Lower leg skin (tissue), 4 donors: Measurements from ENCODE around the gene PUS10. TPM values are rescaled to one million over a fixed set of nuclear protein-coding genes. Genes with fewer than 3 reads are reported as not detected.

Source experiments
- DNase-seq, 2 donors: peaks; one replicate each; pipeline ENCODE4 v3.0.0-alpha.2; 2019; ENCODE audit warnings: low spot score in 2 of 2
- H3K4me3 ChIP-seq: fragments of 200-600 bp; sonication (generic); 2 replicates; pipeline ENCODE4 v1.5.1; 2017; ENCODE audit warnings: mild to moderate bottlenecking, low read depth; ENCODE audit not compliant: poor library complexity, severe bottlenecking
- POLR2A ChIP-seq, 2 donors: fragments of 450-650 bp; IDR thresholded peaks; one replicate each; pipeline ENCODE4 v1.6.1; 2016 to 2017; ENCODE audit warnings: antibody characterized with exemption in 2 of 2, mild to moderate bottlenecking in 1 of 2, moderate library complexity in 1 of 2
- WGBS, 2 donors: methylation state at CpG; one replicate each; pipeline ENCODE4 v1.1.5; 2018; 5-methylcytosine and 5-hydroxymethylcytosine counted together
- intact Hi-C: fragments of 100-400 bp; cut with DNase I; formaldehyde crosslinking; loops from one replicate; pipeline ENCODE4 v1.15.0; 2023; ENCODE audit warnings: low total_unique reads
- total RNA-seq, 4 donors: library from RNA; depleted of rRNA; stranded (reverse); fragments of >200 nt; gene quantifications; one replicate each; pipeline ENCODE4 v1.1.0, GENCODE V29; 2016
- TF ChIP-seq, protein P1 (sequence below), 3 donors: fragments of 450-650 bp; IDR thresholded peaks; one replicate each; pipeline ENCODE4 v1.5.1; 2016; ENCODE audit warnings: antibody characterized with exemption in 3 of 3, mild to moderate bottlenecking in 3 of 3, moderate library complexity in 2 of 3

Gene PUS10
- total RNA-seq, 4 donors from 2014 or later: 3.6 to 10.2 (median 6.0) TPM

DNA sequence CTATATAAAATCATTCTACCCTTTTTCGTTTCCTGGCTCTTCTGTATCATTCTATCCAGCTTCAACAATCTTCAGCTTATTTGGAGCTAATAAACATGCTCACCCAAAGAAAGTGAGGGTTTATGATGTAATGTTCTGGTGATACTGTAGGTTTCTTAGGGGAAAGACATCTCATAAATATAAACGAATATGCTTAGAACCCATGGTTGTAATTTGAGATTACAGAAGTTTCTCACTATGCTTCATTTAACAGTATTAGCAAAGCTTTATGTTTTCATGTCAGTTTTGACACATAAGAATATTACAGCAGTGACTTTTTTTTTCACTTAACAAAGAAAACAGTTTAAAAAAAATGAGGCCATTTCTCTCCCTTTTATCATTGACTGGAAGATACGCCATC is 12.3 kb downstream of the PUS10 start:
- TF ChIP-seq, protein P1, sequence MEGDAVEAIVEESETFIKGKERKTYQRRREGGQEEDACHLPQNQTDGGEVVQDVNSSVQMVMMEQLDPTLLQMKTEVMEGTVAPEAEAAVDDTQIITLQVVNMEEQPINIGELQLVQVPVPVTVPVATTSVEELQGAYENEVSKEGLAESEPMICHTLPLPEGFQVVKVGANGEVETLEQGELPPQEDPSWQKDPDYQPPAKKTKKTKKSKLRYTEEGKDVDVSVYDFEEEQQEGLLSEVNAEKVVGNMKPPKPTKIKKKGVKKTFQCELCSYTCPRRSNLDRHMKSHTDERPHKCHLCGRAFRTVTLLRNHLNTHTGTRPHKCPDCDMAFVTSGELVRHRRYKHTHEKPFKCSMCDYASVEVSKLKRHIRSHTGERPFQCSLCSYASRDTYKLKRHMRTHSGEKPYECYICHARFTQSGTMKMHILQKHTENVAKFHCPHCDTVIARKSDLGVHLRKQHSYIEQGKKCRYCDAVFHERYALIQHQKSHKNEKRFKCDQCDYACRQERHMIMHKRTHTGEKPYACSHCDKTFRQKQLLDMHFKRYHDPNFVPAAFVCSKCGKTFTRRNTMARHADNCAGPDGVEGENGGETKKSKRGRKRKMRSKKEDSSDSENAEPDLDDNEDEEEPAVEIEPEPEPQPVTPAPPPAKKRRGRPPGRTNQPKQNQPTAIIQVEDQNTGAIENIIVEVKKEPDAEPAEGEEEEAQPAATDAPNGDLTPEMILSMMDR (IDR thresholded peaks at IDR 0.05): no peak
- TF ChIP-seq POLR2A (IDR thresholded peaks at IDR 0.05): no peak
- intact Hi-C loops: no loop called here
- 89 to 91% methylated on average over 3 of the region's 3 CpGs for WGBS, 2 donors
- DNase-seq: no peak
- no peak overlapping the region for H3K4me3 ChIP-seq

DNA sequence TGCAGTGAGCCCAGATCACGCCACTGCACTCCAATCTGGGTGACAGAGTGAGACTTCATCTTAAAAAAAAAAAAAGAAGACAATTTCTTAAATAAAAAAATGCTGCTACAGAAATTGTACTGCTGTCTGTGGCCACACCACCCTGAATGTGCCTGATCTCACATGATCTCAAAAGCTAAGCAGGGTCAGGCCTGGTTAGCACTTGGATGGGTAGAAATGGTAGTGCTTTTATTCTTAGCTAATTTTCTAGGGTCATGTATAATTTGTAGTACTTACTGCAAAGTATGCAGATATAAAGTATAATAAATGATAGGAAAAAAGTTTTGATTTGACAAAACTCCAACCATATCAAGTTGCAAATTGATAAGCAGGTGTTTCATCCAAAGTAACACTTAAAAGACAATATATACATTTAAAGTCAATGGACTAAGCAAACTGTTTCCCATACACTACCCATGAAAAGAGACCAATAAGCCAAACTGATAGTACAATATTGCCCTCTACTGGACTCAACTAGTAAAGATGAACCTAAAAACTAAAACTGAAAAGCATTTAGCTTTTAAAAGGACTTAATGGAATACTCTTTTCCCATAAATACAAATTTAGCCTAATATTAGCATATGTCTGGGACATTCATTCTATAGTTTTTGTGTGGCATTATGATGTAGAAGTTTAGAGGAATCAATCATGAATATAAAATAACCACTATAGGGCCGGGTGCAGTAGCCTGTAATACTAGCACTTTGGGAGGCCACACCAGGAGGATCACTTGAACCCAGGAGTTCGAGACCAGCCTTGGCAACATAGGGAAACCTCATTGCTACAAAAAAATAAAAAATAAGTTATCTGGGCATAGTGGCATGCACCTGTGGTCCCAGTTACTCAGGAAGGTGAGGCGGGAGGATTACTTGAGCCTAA is 19.2 kb downstream of the PUS10 start:
- WGBS, 2 donors: 73 to 79% methylated on average over 4 of the region's 4 CpGs
- DNase-seq: no peak
- intact Hi-C loops: loop anchor here (5.0 to 10.0 kb wide), 2 partner anchors 197 to 294 kb away; no protein-coding TSS in a partner anchor
- TF ChIP-seq POLR2A (IDR thresholded peaks at IDR 0.05): no peak
- TF ChIP-seq, protein P1 (IDR thresholded peaks at IDR 0.05): no peak
- no peak overlapping the region for H3K4me3 ChIP-seq

GRCh38 chr2:60994131-60994530 is 23.9 kb downstream of the PUS10 start:
- H3K4me3 ChIP-seq: no peak overlapping the region
- intact Hi-C loops: loop anchor here (10.0 kb wide), 1 partner anchor 289 kb away; no protein-coding TSS in a partner anchor
- TF ChIP-seq, protein P1 (IDR thresholded peaks at IDR 0.05): no peak
- TF ChIP-seq POLR2A (IDR thresholded peaks at IDR 0.05): no peak
- no peak for DNase-seq

- intact Hi-C loops: loop anchor here (10.0 kb wide), 1 partner anchor 288 kb away; no protein-coding TSS in a partner anchor
- no peak for DNase-seq
- no peak overlapping the region for H3K4me3 ChIP-seq
- WGBS, 2 donors: 91% methylated on average over 7 of the region's 7 CpGs
- no peak for TF ChIP-seq POLR2A (IDR thresholded peaks at IDR 0.05)
- TF ChIP-seq, protein P1 (IDR thresholded peaks at IDR 0.05): no peak
These were observed 25.1 kb downstream of the PUS10 start for GRCh38 chr2:60992985-60993392.

GRCh38 chr2:60991644-60992043 is 26.4 kb downstream of the PUS10 start:
- DNase-seq: no peak
- intact Hi-C loops: loop anchor here (10.0 kb wide), 1 partner anchor 287 kb away; no protein-coding TSS in a partner anchor
- TF ChIP-seq POLR2A (IDR thresholded peaks at IDR 0.05): no peak
- TF ChIP-seq, protein P1 (IDR thresholded peaks at IDR 0.05): no peak
- whole genome bisulfite sequencing, 2 donors: 95% methylated on average over 4 of the region's 4 CpGs
- no peak overlapping the region for H3K4me3 ChIP-seq
